Lower lobe of right lung (tissue), 2 donors: Measurements from ENCODE around the gene RTL9. TPM values are rescaled to one million over a fixed set of nuclear protein-coding genes. Genes with fewer than 3 reads are reported as not detected.
A peak's percentile ranks its signal among the peaks of the same experiment; 100 is the strongest.
"Not testable (repeated sequence)": the region's sequence is repeated elsewhere in the genome, so short reads cannot be mapped to it uniquely, and the experiment has no call there.

Experiments used
- ATAC-seq, 2 donors: fragments of 200-7000 bp; cut with Tn5 transposase; one replicate each; pipeline ENCODE4 v1.9.1; 2020 to 2022; ENCODE audit warnings: mild to moderate bottlenecking in 2 of 2, moderate library complexity in 2 of 2
- DNase-seq: peaks from one replicate; pipeline ENCODE4 v3.0.0-alpha.2; 2020
- H3K27ac ChIP-seq: fragments of 200-600 bp; one replicate; pipeline ENCODE4 v1.8.0; 2022
- H3K27me3 ChIP-seq: fragments of 200-600 bp; one replicate; pipeline ENCODE4 v1.8.0; 2022; ENCODE audit warnings: low read depth
- H3K36me3 ChIP-seq: fragments of 200-600 bp; one replicate; pipeline ENCODE4 v1.8.0; 2022; ENCODE audit warnings: mild to moderate bottlenecking
- H3K4me1 ChIP-seq: fragments of 200-600 bp; one replicate; pipeline ENCODE4 v1.8.0; 2022
- H3K4me3 ChIP-seq: fragments of 200-600 bp; one replicate; pipeline ENCODE4 v1.8.0; 2022; ENCODE audit warnings: mild to moderate bottlenecking
- H3K9me3 ChIP-seq: fragments of 200-600 bp; one replicate; pipeline ENCODE4 v1.8.0; 2022
- CTCF ChIP-seq: fragments of 200-600 bp; IDR thresholded peaks from one replicate; pipeline ENCODE4 v1.8.0; 2022; ENCODE audit warnings: antibody characterized with exemption, mild to moderate bottlenecking
- intact Hi-C: fragments of 100-400 bp; cut with DNase I; formaldehyde crosslinking; loops from one replicate; pipeline ENCODE4 v1.11.0; 2022
- total RNA-seq: library from RNA; stranded (reverse); fragmentation: NEBNext Ultra II Directional; extraction: Animal tissue kit (Norgen Biotek cat#: 25700); gene quantifications from one replicate; pipeline ENCODE4 v1.2.1, GENCODE V29; 2021
- donor health status: DM: no; HTN: yes; CAD: no; lungs with severe emphysema.

Gene RTL9
- total RNA-seq, 1 donor from 2014 or later, result not detected

DNA sequence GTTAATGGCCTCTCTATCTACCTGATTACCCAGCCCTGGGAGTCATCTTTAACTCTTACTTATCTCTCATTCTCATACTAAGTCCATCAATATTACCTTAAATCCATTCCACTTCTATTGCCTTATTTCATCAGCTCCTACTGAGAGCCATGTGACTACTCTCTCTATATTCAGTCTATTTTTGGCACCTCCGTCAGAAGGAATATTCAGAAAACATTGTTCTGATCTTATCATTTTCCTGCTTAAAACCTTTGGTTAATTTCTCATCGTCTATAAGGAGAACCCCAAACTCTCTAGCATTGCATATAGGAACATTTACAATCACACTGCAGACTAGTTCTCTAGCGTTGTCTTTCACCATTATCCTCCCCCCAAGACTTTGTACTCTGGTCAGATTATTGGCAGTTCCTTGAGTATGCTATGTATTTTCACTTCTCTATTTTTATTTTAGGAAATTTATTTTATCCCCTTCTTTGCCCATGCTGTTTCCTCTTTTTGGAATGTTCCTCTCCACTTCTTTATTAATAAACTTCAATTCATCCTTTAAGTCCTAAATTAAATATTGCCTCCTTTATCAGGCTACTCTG, 27.1 kb upstream of the RTL9 start:
- intact Hi-C loops, result no loop called here
- Histone ChIP-seq H3K36me3 (no peaks in the 10 kb centered on the region), H3K27me3 (no peaks in the 10 kb centered on the region), H3K4me1 (no peaks in the 10 kb centered on the region), H3K27ac (no peak overlapping the region), H3K9me3 (no peaks in the 10 kb centered on the region), H3K4me3 (no peak overlapping the region)
- no peak for TF ChIP-seq CTCF
- DNase-seq (no peak), ATAC-seq (no peak)

DNA sequence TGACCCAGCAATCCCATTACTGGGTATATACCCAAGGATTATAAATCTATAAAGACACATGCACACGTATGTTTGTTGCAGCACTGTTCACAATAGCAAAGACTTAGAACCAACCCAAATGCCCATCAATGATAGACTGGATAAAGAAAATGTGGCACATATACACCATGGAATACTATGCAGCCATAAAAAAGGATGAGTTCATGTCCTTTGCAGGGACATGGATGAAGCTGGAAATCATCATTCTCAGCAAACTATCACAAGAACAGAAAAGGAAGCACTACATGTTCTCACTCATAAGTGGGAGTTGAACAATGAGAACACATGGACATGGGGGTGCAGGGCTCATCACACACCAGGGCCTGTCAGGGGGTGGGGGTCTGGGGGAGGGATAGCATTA, 25.2 kb upstream of the RTL9 start:
- H3K27me3 ChIP-seq, H3K4me3 ChIP-seq, DNase-seq, H3K9me3 ChIP-seq, ATAC-seq, H3K36me3 ChIP-seq, intact Hi-C loops, H3K4me1 ChIP-seq, H3K27ac ChIP-seq: not testable (repeated sequence)

DNA sequence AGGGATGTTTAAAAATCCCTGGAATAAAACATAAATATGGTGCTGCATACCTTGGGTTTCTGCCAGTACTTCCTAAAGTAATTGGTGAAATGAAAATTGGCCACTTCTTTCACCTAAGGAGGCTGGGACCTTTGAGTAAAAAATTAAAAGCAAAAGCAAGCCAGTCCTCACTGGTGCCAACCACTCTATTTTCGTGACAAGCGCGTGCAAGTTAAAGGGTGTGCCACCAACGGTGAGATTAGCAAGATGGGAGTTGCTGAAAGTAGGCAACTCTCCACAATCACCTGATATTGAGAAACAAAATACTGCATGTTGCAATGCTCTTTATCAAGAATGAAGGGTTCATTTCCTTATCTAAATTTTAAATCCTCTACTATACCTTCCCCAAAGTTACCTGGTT, 19.7 kb upstream of the RTL9 start:
- TF ChIP-seq CTCF, result no peak
- Histone ChIP-seq H3K27ac (no peak overlapping the region), H3K9me3 (no peaks in the 10 kb centered on the region), H3K36me3 (no peaks in the 10 kb centered on the region), H3K4me1 (no peaks in the 10 kb centered on the region), H3K4me3 (no peak overlapping the region), H3K27me3 (no peaks in the 10 kb centered on the region)
- intact Hi-C loops, result no loop called here
- ATAC-seq (peak in 1 of 2 donors; percentile 39), DNase-seq (no peak)

- ATAC-seq (no peak), DNase-seq (no peak)
- Histone ChIP-seq H3K4me1 (no peaks in the 10 kb centered on the region), H3K27me3 (no peaks in the 10 kb centered on the region), H3K4me3 (no peak overlapping the region), H3K9me3 (no peaks in the 10 kb centered on the region), H3K36me3 (no peaks in the 10 kb centered on the region), H3K27ac (no peak overlapping the region)
- TF ChIP-seq CTCF, result no peak
- intact Hi-C loops, result no loop called here
Observed at GRCh38 chrX:110341189-110342035, 17.2 kb upstream of the RTL9 start.

DNA sequence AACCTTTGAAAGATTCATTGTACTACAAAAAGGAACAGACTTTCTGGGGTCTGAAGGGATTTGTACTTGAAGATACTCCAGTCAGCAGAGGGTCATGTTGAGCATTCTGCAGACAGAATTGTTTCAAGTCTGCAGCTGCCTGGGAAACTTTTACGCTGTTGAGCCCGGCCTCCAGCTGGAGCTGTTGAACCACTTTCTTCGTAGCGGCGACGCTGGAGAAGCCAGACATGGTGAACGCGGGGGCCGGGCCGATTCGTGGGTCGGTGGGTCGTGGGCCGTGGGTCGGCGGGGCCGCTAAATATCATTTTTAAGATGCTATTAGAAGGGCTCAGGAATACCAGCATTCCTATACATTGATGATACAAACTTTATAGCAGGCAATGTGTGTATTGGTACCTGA, 12.0 kb upstream of the RTL9 start:
- no peaks in the 10 kb centered on the region for H3K27me3 ChIP-seq
- no peaks in the 10 kb centered on the region for H3K4me1 ChIP-seq
- H3K27ac ChIP-seq, result no peak overlapping the region
- no peak overlapping the region for H3K4me3 ChIP-seq
- intact Hi-C loops, result no loop called here
- no peaks in the 10 kb centered on the region for H3K9me3 ChIP-seq
- ATAC-seq (no peak), DNase-seq (no peak)
- TF ChIP-seq CTCF, result no peak
- H3K36me3 ChIP-seq, result no peaks in the 10 kb centered on the region

- Histone ChIP-seq H3K27ac (no peak overlapping the region), H3K4me1 (no peaks in the 10 kb centered on the region), H3K4me3 (no peak overlapping the region), H3K36me3 (no peaks in the 10 kb centered on the region), H3K9me3 (no peaks in the 10 kb centered on the region), H3K27me3 (no peaks in the 10 kb centered on the region)
- no peak for TF ChIP-seq CTCF
- DNase-seq (no peak), ATAC-seq (no peak)
- intact Hi-C loops, result no loop called here
Observed at GRCh38 chrX:110359273-110359672, 625 bp downstream of the RTL9 start.
